Endothelial cell of umbilical vein (primary cell): Measurements from ENCODE around the gene RASGRF2. TPM values are rescaled to one million over a fixed set of nuclear protein-coding genes. Genes with fewer than 3 reads are reported as not detected.

Source experiments
- BruUV-seq: library from RNA; stranded (reverse); fragments of 400-500 nt; replicated peaks from 2 replicates; lab custom pipeline; 2021; lab: Mats Ljungman, UMichigan
- CTCF ChIA-PET: fragments of 300-600, 350-600 bp; sonication (Branson Sonifier 250); formaldehyde crosslinking; loops from one replicate; lab custom pipeline; 2021; ENCODE audit warnings: antibody characterized with exemption, inconsistent platforms; lab: Charles Lee
- POLR2A ChIA-PET: fragments of 300-600, 350-600 bp; sonication (Branson Sonifier 250); formaldehyde crosslinking; loops from one replicate; lab custom pipeline; 2021; ENCODE audit warnings: antibody characterized with exemption, inconsistent platforms; lab: Charles Lee
- DNase-seq: peaks from one replicate; pipeline ENCODE4 v3.0.0-alpha.2; 2011; ENCODE audit warnings: low read depth, low spot score
- FAIRE-seq: peaks from 2 replicates; lab custom pipeline; 2011; peaks lifted over from hg19 to GRCh38; lab: Jason Lieb, UNC
- H2AFZ ChIP-seq: 2 replicates; pipeline ENCODE4 v1.6.0; 2012; ENCODE audit warnings: low read depth, low read length, control low read depth, inconsistent platforms
- H3K27ac ChIP-seq: 2 replicates; pipeline ENCODE4 v1.5.1; 2011; ENCODE audit warnings: low read depth, mild to moderate bottlenecking, control low read depth, low read length, moderate library complexity; ENCODE audit not compliant: insufficient read depth
- H3K27me3 ChIP-seq, 2 experiments: 2 replicates each; pipeline versions ENCODE4 v1.6.0 to v1.6.1; 2011; ENCODE audit warnings: low read length in 2 of 2, mixed read lengths in 1 of 2; ENCODE audit not compliant: control insufficient read depth in 2 of 2, insufficient read depth in 2 of 2
- H3K36me3 ChIP-seq, 2 experiments: 2 replicates in 1 of 2; 3 replicates in 1 of 2; pipeline ENCODE4 v1.5.1; 2011; ENCODE audit warnings: low read length in 2 of 2, mild to moderate bottlenecking in 1 of 2, moderate library complexity in 1 of 2; ENCODE audit not compliant: control insufficient read depth in 2 of 2, insufficient read depth in 2 of 2; ENCODE audit errors: extremely low read depth in 1 of 2
- H3K4me1 ChIP-seq: 3 replicates; pipeline ENCODE4 v1.5.1; 2011; ENCODE audit warnings: mild to moderate bottlenecking, low read length; ENCODE audit not compliant: control insufficient read depth, insufficient read depth; ENCODE audit errors: extremely low read depth
- H3K4me2 ChIP-seq: 2 replicates; pipeline ENCODE4 v1.6.1; 2011; ENCODE audit warnings: low read length, control low read depth, mixed read lengths; ENCODE audit not compliant: insufficient read depth
- H3K4me3 ChIP-seq, 3 experiments: fragments of 200-600 bp in 1 of 3; sonication (generic), shearing (Covaris generic) in 1 of 3; replicated peaks in 1 of 3; 2 replicates each; pipeline ENCODE4 v1.5.1; 2011 to 2016; ENCODE audit warnings: control low read depth in 3 of 3, low read length in 3 of 3, mild to moderate bottlenecking in 2 of 3, inconsistent platforms in 1 of 3, low read depth in 1 of 3, moderate library complexity in 1 of 3; ENCODE audit not compliant: insufficient read depth in 1 of 3
- H3K79me2 ChIP-seq: 2 replicates; pipeline ENCODE4 v1.6.0; 2012; ENCODE audit warnings: low read length, inconsistent platforms; ENCODE audit not compliant: control insufficient read depth, insufficient read depth
- H3K9ac ChIP-seq: replicated peaks from 2 replicates; pipeline ENCODE3; 2011; ENCODE audit warnings: low read length, control low read depth; ENCODE audit not compliant: insufficient read depth; ENCODE audit errors: extremely low read depth
- H3K9me1 ChIP-seq: replicated peaks from 3 replicates; pipeline ENCODE4 v1.6.0; 2011; ENCODE audit warnings: mild to moderate bottlenecking, low read length; ENCODE audit not compliant: control insufficient read depth, insufficient read depth; ENCODE audit errors: extremely low read depth
- H3K9me3 ChIP-seq: replicated peaks from 2 replicates; pipeline ENCODE4 v1.5.1; 2012; ENCODE audit warnings: low read length, inconsistent platforms; ENCODE audit not compliant: control insufficient read depth, insufficient read depth
- H4K20me1 ChIP-seq: replicated peaks from 2 replicates; pipeline ENCODE3; 2011; ENCODE audit warnings: mild to moderate bottlenecking, low read length; ENCODE audit not compliant: control insufficient read depth, insufficient read depth; ENCODE audit errors: extremely low read depth
- EZH2 ChIP-seq: IDR thresholded peaks from 2 replicates; pipeline ENCODE4 v1.6.1; 2012; ENCODE audit warnings: borderline replicate concordance, low read depth, mild to moderate bottlenecking, moderate library complexity, low read length, inconsistent platforms; ENCODE audit not compliant: severe bottlenecking
- FOS ChIP-seq: IDR thresholded peaks from 2 replicates; pipeline ENCODE4 v1.6.1; 2011; ENCODE audit warnings: mild to moderate bottlenecking, low read length, moderate library complexity, borderline replicate concordance; ENCODE audit not compliant: insufficient read depth
- GATA2 ChIP-seq: IDR thresholded peaks from 2 replicates; pipeline ENCODE4 v1.7.0; 2011; ENCODE audit warnings: low read depth, mild to moderate bottlenecking, moderate library complexity, mixed read lengths, low read length; ENCODE audit not compliant: insufficient read length, insufficient read depth
- JUN ChIP-seq: IDR thresholded peaks from 2 replicates; pipeline ENCODE4 v1.6.1; 2011; ENCODE audit warnings: borderline replicate concordance, low read depth; ENCODE audit not compliant: insufficient read length, insufficient read depth
- MYC ChIP-seq: IDR thresholded peaks from one replicate; pipeline ENCODE4 v1.6.1; 2011; ENCODE audit warnings: mild to moderate bottlenecking, low read depth, low read length
- POLR2A ChIP-seq: IDR thresholded peaks from 2 replicates; pipeline ENCODE4 v1.6.1; 2012; ENCODE audit warnings: low read depth, mild to moderate bottlenecking, control low read depth, low read length
- POLR2AphosphoS5 ChIP-seq: IDR thresholded peaks from 2 replicates; pipeline ENCODE4 v1.6.1; 2012; ENCODE audit warnings: low read depth, mild to moderate bottlenecking, control low read depth, low read length, moderate library complexity; ENCODE audit not compliant: insufficient read depth
- dilution Hi-C: fragments of 300-500 bp; cut with MboI; formaldehyde crosslinking; loops from one replicate; pipeline ENCODE4 v1.15.0; 2019; ENCODE audit warnings: low sequenced_read_pairs; ENCODE audit not compliant: extremely low pct_ligation_motif_present
- intact Hi-C: fragments of 100-400 bp; cut with micrococcal nuclease; formaldehyde crosslinking; loops from one replicate; pipeline ENCODE4 v1.10.0; 2022
- polyA plus RNA-seq, 4 experiments: library from polyadenylated mRNA; depleted of rRNA in 3 of 4; stranded (reverse) in 3 of 4; unstranded in 1 of 4; fragments of >200 nt; gene quantifications; 2 replicates each; pipeline versions ENCODE4 v1.2.1 to v1.2.3, GENCODE V29; 2011 to 2012; ENCODE audit warnings: missing spikeins in 1 of 4
- total RNA-seq: library from RNA; stranded (reverse); gene quantifications from 2 replicates; pipeline ENCODE4 v1.2.3, GENCODE V29; 2021
- TF ChIP-seq, protein P1 (sequence below), 2 donors: IDR thresholded peaks; 1 replicate in 1 of 2; 2 replicates in 1 of 2; pipeline ENCODE4 v1.5.1; 2011; ENCODE audit warnings: low read length in 2 of 2, mild to moderate bottlenecking in 2 of 2, moderate library complexity in 2 of 2, control low read depth in 1 of 2, inconsistent platforms in 1 of 2, low read depth in 1 of 2; ENCODE audit not compliant: insufficient read depth in 1 of 2; ENCODE audit errors: extremely low read depth in 1 of 2
- TF ChIP-seq, protein P2 (sequence below): IDR thresholded peaks from 2 replicates; pipeline ENCODE4 v1.6.1; 2011; ENCODE audit not compliant: insufficient read depth, insufficient read length

Gene RASGRF2
- total and polyA plus RNA-seq, 2 donors (not counting 3 experiments of a cell fraction or from before 2014, with no cell fraction given) = 0.41 to 4.0 TPM

DNA sequence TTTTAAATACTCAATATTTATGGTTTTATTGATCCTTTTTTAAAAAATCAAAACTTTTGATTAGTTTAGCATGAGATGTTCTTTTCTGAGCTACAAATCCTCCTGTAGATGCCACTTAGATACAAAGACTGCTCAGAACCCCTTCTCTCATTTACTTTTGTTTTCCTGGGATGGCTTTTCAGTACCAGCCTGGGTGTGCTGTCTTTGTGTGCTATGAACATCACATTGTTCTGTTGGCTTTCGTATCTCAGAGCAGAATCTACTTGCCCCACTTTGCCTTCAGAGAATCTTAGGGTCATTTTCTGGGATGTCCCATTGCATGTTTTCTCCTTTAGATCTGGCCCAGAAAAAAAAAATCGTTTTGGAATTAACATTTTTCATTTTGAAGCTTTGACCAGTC, 85.9 kb downstream of the RASGRF2 start:
- CTCF ChIA-PET = no interaction called here
- dilution Hi-C loops = no loop called here
- no peak for FAIRE-seq

More for the DNA sequence above, 85.9 kb downstream of the RASGRF2 start:
- H3K4me2 ChIP-seq = no peak overlapping the region
- no peak overlapping the region for H3K4me3 ChIP-seq
- no peaks in the 10 kb centered on the region for H3K9me3 ChIP-seq
- no peak overlapping the region for H3K9ac ChIP-seq
- no peak overlapping the region for H2AFZ ChIP-seq
- no peaks in the 10 kb centered on the region for H3K79me2 ChIP-seq
- H3K4me1 ChIP-seq = peaks cover 9% of the 10 kb centered on the region
- POLR2A ChIA-PET = no interaction called here
- no peaks in the 10 kb centered on the region for H4K20me1 ChIP-seq
- no peak overlapping the region for H3K27ac ChIP-seq
- intact Hi-C loops = loop anchor here (5.0 kb wide), 1 partner anchor 84 kb away; the partner anchor contains the start of gene RASGRF2
- no TSS peak for BruUV-seq
- no peaks in the 10 kb centered on the region for H3K36me3 ChIP-seq
- no peaks in the 10 kb centered on the region for H3K27me3 ChIP-seq
- no peaks in the 10 kb centered on the region for H3K9me1 ChIP-seq
- no peak for TF ChIP-seq POLR2AphosphoS5
- TF ChIP-seq MYC = no peak
- TF ChIP-seq GATA2 = no peak
- no peak for TF ChIP-seq POLR2A
- TF ChIP-seq JUN = no peak
- TF ChIP-seq, protein P1, sequence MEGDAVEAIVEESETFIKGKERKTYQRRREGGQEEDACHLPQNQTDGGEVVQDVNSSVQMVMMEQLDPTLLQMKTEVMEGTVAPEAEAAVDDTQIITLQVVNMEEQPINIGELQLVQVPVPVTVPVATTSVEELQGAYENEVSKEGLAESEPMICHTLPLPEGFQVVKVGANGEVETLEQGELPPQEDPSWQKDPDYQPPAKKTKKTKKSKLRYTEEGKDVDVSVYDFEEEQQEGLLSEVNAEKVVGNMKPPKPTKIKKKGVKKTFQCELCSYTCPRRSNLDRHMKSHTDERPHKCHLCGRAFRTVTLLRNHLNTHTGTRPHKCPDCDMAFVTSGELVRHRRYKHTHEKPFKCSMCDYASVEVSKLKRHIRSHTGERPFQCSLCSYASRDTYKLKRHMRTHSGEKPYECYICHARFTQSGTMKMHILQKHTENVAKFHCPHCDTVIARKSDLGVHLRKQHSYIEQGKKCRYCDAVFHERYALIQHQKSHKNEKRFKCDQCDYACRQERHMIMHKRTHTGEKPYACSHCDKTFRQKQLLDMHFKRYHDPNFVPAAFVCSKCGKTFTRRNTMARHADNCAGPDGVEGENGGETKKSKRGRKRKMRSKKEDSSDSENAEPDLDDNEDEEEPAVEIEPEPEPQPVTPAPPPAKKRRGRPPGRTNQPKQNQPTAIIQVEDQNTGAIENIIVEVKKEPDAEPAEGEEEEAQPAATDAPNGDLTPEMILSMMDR (IDR thresholded peaks at IDR 0.05; ENCODE audit: extremely low read depth in 1 of 2, insufficient read depth in 1 of 2, low read depth in 1 of 2, low read length in 2 of 2) = no peak
- TF ChIP-seq, protein P2, sequence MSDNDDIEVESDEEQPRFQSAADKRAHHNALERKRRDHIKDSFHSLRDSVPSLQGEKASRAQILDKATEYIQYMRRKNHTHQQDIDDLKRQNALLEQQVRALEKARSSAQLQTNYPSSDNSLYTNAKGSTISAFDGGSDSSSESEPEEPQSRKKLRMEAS = no peak
- TF ChIP-seq EZH2 = no peak
- no peak for TF ChIP-seq FOS
- DNase-seq = no peak
